HepG2 (cell line): ENCODE results near the gene SMYD1. TPM values are rescaled to one million over a fixed set of nuclear protein-coding genes. Genes with fewer than 3 reads are reported as not detected.
A peak's percentile ranks its signal among the peaks of the same experiment; 100 is the strongest.

Experiments
- ATF2 ChIP-seq: sonication (generic); formaldehyde crosslinking; IDR thresholded peaks from 2 replicates; pipeline ENCODE4 v1.4.0; 2020; ENCODE audit warnings: missing genetic modification reagents
- CCDC6 ChIP-seq: sonication (generic); formaldehyde crosslinking; IDR thresholded peaks from 2 replicates; pipeline ENCODE4 v1.8.1; 2022; ENCODE audit warnings: mild to moderate bottlenecking, missing genetic modification reagents, moderate library complexity
- PHF5A ChIP-seq: IDR thresholded peaks from one replicate; pipeline ENCODE4 v1.6.1; 2018; ENCODE audit warnings: low read depth, missing genetic modification reagents; ENCODE audit not compliant: unreplicated experiment
- RARA ChIP-seq: IDR thresholded peaks from 2 replicates; pipeline ENCODE4 v1.6.1; 2016; ENCODE audit warnings: missing genetic modification reagents, missing compliant biosample characterization
- SOX5 ChIP-seq: IDR thresholded peaks from 2 replicates; pipeline ENCODE4 v1.6.1; 2016; ENCODE audit warnings: borderline replicate concordance
- THAP9 ChIP-seq: sonication (generic); formaldehyde crosslinking; IDR thresholded peaks from 2 replicates; pipeline ENCODE4; 2020; ENCODE audit warnings: missing genetic modification reagents, mild to moderate bottlenecking, borderline replicate concordance
- ZNF605 ChIP-seq: sonication (generic); formaldehyde crosslinking; IDR thresholded peaks from 2 replicates; pipeline ENCODE4 v1.8.0; 2022; ENCODE audit warnings: mild to moderate bottlenecking, missing genetic modification reagents
- ZNF687 ChIP-seq: sonication (generic); formaldehyde crosslinking; IDR thresholded peaks from 2 replicates; pipeline ENCODE4 v1.5.1; 2020; ENCODE audit warnings: mild to moderate bottlenecking, missing genetic modification reagents, moderate library complexity
- ZNF777 ChIP-seq: sonication (generic); formaldehyde crosslinking; IDR thresholded peaks from 2 replicates; pipeline ENCODE4 v1.4.0; 2020; ENCODE audit warnings: missing genetic modification reagents
- polyA plus RNA-seq, 8 experiments: library from polyadenylated mRNA; depleted of rRNA in 3 of 8; stranded (reverse) in 7 of 8; unstranded in 1 of 8; fragments of >200 nt; fragmentation: Illumina TruSeq in 4 of 8; extraction: Trizol in 4 of 8; gene quantifications; 2 replicates each; pipeline versions ENCODE4 v1.2.1 to v1.2.3, GENCODE V29; 2011 to 2016; ENCODE audit warnings: low read depth in 4 of 8, missing spikeins in 1 of 8, mixed read lengths in 1 of 8; ENCODE audit not compliant: insufficient read depth in 1 of 8
- total RNA-seq, 5 experiments: library from RNA; depleted of rRNA; stranded (reverse); fragments of >200 nt; fragmentation: Illumina TruSeq; extraction: Trizol; gene quantifications; 2 replicates each; pipeline ENCODE4 v1.2.3, GENCODE V29; 2016; ENCODE audit warnings: low read depth in 1 of 5
- TF ChIP-seq, protein P1 (sequence below): sonication (generic); formaldehyde crosslinking; IDR thresholded peaks from 2 replicates; pipeline ENCODE4 v1.5.0; 2020; ENCODE audit warnings: mild to moderate bottlenecking, missing genetic modification reagents
- TF ChIP-seq, protein P2 (sequence below): sonication (generic); formaldehyde crosslinking; IDR thresholded peaks from 2 replicates; pipeline ENCODE4 v1.4.0; 2020; ENCODE audit warnings: missing genetic modification reagents, mild to moderate bottlenecking, borderline replicate concordance
- TF ChIP-seq, protein P3 (sequence below): sonication (generic); formaldehyde crosslinking; IDR thresholded peaks from 2 replicates; pipeline ENCODE4 v1.4.0; 2020; ENCODE audit warnings: missing genetic modification reagents

SMYD1 gene
- total and polyA plus RNA-seq, 2 of the 13 experiments (the other 11 are each of a cell fraction or from before 2014, with no cell fraction given) = not detected

DNA sequence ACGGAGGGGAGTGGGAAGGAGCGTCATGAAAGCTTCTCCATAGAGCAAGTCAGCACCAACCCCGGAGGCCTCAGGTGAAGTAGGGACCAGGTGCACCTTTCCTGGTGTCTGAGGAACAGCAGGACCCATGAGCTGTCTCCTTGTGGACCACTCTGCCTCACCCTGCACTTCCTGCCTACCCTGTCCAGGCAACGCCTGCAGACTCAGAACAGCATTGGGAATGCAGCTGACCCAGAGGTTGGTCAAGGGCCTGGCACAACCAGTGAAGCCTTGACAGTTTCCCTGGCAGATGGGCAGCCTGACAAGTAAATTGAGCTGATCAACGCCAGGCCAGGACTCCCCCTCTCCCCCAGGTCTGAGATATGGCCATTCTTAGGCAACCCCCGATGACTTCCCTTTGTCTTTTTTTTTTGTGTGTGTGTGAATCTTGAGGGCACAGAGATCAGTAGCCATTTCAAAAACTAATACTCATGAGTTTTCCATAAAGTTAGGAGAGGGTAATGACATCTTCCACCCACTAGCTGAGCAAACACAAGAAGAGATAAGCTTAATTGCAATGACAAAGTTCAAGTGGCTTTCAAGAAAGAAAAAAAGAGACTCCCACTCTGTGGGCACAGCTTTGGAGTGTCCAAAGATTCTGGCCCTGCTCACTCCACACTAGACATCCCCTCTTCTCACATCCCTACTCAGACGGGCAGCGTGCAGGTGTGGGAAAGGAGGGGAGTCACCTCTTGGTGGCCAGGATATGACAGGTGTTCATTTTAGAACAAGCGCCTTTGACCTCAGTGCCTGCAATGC, 63.8 kb downstream of the SMYD1 start (continued):
- TF ChIP-seq, protein P1, sequence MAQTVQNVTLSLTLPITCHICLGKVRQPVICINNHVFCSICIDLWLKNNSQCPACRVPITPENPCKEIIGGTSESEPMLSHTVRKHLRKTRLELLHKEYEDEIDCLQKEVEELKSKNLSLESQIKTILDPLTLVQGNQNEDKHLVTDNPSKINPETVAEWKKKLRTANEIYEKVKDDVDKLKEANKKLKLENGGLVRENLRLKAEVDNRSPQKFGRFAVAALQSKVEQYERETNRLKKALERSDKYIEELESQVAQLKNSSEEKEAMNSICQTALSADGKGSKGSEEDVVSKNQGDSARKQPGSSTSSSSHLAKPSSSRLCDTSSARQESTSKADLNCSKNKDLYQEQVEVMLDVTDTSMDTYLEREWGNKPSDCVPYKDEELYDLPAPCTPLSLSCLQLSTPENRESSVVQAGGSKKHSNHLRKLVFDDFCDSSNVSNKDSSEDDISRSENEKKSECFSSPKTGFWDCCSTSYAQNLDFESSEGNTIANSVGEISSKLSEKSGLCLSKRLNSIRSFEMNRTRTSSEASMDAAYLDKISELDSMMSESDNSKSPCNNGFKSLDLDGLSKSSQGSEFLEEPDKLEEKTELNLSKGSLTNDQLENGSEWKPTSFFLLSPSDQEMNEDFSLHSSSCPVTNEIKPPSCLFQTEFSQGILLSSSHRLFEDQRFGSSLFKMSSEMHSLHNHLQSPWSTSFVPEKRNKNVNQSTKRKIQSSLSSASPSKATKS (CRISPR knock-in tag) = no peak
- peak; percentile 50; the same call in 1 of the 2 replicates for TF ChIP-seq ATF2 (CRISPR knock-in tag)
- TF ChIP-seq ZNF687 (CRISPR knock-in tag) = peak; percentile 90
- TF ChIP-seq THAP9 = 0 out of 2 replicates have a peak, but pooled peaks have one; percentile 33
- TF ChIP-seq, protein P2, sequence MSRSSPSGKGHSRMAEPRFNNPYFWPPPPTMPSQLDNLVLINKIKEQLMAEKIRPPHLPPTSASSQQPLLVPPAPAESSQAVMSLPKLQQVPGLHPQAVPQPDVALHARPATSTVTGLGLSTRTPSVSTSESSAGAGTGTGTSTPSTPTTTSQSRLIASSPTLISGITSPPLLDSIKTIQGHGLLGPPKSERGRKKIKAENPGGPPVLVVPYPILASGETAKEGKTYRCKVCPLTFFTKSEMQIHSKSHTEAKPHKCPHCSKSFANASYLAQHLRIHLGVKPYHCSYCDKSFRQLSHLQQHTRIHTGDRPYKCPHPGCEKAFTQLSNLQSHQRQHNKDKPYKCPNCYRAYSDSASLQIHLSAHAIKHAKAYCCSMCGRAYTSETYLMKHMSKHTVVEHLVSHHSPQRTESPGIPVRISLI (CRISPR knock-in tag) = peak; percentile 95
- no peak for TF ChIP-seq PHF5A (CRISPR knock-in tag)
- TF ChIP-seq ZNF605 (CRISPR knock-in tag) = peak; percentile 42; the same call in 1 of the 2 replicates
- TF ChIP-seq ZNF777 (CRISPR knock-in tag) = 0 out of 2 replicates have a peak, but pooled peaks have one; percentile 32
- peak; percentile 51; the same call in 1 of the 2 replicates for TF ChIP-seq CCDC6 (CRISPR knock-in tag)
- peak; percentile 71; the same call in 1 of the 2 replicates for TF ChIP-seq RARA
- peak; percentile 65; the same call in 1 of the 2 replicates for TF ChIP-seq SOX5
- TF ChIP-seq, protein P3, sequence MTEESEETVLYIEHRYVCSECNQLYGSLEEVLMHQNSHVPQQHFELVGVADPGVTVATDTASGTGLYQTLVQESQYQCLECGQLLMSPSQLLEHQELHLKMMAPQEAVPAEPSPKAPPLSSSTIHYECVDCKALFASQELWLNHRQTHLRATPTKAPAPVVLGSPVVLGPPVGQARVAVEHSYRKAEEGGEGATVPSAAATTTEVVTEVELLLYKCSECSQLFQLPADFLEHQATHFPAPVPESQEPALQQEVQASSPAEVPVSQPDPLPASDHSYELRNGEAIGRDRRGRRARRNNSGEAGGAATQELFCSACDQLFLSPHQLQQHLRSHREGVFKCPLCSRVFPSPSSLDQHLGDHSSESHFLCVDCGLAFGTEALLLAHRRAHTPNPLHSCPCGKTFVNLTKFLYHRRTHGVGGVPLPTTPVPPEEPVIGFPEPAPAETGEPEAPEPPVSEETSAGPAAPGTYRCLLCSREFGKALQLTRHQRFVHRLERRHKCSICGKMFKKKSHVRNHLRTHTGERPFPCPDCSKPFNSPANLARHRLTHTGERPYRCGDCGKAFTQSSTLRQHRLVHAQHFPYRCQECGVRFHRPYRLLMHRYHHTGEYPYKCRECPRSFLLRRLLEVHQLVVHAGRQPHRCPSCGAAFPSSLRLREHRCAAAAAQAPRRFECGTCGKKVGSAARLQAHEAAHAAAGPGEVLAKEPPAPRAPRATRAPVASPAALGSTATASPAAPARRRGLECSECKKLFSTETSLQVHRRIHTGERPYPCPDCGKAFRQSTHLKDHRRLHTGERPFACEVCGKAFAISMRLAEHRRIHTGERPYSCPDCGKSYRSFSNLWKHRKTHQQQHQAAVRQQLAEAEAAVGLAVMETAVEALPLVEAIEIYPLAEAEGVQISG (CRISPR knock-in tag) = peak; percentile 30; the same call in 1 of the 2 replicates
